HuH-7.5 (cell line): ENCODE data around the gene GRM1.
"Not testable (repeated sequence)": the region's sequence is repeated elsewhere in the genome, so short reads cannot be mapped to it uniquely, and the experiment has no call there.

ENCODE experiments used
- DNase-seq: peaks from one replicate; pipeline ENCODE4 v3.0.0; 2011; ENCODE audit warnings: low spot score

Gene GRM1

DNA sequence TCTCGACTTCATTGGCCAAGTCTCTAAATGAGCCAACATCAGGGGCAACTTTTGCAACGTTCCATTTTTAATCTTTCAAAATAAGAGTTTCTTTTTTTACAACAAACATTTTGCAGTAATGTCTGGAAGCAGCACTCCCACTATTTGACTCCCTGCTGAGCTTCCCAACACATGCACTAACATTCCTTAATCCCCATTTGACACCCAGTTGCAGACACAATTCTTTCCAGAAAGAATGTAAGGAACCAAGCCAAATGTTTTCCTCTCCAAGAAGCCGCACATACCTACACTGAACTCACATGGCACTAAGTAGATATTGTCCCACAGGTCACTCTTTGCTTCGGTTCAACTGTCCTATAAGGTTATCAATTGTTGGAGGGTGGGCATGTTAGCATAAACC is 165.6 kb downstream of the GRM1 start:
- DNase-seq, result no peak

DNA sequence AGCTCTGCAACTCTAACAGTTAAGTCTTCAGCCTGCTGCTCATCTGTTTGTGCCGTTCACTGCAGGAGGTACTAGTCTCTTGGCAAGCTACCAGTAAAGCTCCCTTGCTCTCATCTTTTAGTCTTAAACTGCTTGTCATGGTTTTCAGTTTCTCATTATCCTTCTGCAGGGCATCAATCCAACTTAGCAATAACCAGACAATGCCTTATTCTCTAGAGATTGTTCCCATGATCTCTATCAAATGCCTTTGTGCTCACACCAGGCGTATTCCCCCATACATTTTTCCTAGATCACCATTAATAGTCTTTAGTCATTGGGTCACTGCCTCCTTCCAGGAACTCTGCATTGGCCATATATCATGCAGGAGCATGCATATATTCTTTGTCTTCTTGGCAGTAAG is 171.3 kb downstream of the GRM1 start:
- DNase-seq, result no peak

DNA sequence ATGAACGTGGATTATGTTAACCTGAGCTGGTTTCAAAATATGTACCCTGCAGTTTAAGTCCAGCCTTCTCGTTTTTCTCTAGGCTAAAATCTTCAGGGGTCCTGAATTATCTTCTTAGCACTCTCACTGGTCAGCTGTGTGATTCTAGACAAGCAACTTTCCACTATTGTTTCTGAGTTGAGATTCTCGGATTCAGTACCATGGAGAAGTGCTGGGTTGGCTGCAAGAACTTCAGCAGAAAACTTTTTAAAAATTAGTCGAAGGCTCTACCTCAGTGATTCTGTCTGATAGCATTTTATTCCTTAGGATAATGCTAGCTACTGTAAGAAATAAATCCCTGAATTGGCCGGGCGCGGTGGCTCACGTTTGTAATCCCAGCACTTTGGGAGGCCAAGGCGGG is 173.7 kb downstream of the GRM1 start:
- DNase-seq, result no peak

DNA sequence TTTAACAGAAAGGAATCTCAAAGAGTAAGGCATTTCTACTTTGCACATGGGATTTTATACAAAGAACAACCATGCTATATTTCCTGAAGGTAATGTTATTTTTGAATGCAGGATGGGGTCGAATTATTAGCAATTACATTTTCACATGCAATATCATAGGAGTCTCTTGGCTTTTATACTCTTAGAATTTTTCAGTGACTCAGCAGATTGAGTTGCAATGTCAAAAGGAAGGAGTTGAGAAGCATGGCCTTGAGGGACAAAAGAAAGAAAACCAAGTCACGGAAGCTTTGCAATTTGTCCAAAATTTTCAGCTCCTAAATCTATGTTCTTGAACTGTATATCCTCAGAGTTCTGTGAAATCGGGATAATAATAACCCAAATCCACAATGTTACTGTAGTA is 181.1 kb downstream of the GRM1 start:
- no peak for DNase-seq

DNA sequence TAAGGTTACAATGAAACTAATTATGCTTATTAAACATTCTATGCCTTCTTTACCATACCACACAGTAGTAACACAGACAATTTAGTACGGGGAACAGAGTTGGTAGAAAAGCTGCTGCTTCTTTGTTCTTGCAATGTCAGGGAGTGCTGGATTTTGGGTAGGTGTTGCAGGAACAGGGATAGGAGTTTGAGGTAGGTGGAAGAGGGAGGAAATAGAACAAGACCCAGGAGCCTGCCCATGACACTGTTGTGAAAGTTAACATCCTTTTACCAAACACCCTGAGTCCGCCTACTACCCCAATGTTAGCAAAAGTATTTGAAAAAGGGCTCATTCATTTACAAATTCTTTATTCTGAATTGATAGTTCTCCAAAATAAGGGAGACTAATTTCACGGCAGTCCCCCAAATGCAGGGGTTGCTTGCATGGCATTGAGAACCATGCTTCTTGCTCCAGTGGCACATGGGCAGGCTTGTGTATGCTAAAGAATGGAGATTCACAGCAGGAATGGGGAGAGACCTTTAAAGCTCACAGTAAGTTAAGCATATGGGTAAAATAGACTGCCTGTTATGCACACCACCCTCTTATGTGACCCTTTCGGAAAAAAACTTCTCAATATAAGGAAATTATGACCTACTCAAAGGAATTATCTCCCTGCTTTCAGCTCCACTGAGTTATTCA is 181.7 kb downstream of the GRM1 start:
- DNase-seq, result no peak

DNA sequence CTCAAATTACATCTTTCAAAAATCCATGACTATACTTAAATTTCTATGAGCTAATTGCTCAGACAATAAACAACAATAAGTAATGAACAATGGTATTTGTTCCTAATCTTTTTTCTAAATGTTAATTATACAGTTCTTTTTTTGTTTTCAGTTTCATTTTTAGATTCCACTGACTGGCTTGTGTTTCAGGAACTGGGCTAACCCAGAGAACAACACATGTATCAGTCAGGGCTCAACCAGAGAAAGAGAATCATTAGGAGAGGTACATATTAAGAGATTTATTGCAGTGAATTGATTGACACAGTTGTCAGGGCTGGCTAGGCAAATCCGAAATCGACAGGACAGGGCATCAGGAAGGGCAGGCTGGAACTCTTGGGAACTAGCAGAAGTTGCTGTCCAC is 182.8 kb downstream of the GRM1 start:
- DNase-seq, result no peak

DNA sequence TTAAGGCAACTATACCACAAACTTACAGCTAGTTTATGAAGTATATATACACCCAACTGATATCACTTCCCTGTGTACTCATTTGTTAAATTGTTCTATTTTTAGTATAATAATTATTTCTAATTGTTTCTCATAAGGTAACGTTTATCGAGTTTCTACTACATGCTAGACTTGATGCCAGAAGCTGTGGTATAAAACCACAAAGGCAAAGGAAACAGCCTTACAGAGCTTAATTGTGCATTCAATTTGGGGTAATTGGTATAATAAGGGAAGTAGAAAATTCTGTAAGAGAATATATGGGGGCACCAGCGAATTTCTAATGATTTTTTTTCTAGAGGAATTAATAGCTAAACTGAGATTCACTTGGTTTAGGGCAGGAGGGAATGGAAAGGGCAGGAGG is 183.9 kb downstream of the GRM1 start:
- DNase-seq, result no peak

DNA sequence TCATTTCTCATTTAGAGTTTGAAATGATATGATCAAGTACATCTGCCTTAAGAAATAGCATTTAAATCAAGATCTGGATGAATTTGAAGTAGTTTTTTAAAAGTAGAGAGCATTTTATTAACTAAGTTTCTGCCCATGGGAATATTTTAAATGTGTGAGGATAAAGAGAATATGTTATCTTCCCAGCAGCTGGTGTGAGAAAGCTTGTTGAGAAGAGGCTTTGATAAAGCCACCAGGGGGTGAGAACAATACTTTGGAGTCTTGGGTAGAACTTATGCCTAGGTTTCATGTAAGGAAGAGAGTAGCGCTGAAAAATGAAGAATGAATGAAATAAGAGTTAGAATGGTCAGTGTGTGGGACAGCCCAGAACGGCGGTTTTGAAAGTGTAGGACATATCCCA is 190.2 kb downstream of the GRM1 start:
- DNase-seq, result no peak

DNA sequence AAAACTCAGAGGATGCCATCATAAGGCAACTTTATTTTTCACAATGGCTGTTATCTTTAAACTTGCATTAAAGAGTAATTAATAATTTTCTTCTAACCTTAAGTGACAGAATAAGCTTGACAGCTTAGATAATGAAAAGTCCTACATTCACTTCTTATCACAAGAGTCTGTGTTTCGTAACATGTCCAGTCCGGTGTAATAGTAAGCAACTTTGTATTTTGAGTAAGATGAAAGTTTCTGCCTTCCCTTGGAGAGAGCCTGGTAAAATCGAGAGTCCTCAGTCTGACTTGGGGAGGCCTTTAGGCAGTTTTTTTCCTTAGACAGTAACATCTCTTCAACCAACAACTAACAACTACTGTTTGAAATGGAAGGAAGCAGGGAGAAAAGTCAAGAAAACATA is 195.6 kb downstream of the GRM1 start:
- no peak for DNase-seq

DNA sequence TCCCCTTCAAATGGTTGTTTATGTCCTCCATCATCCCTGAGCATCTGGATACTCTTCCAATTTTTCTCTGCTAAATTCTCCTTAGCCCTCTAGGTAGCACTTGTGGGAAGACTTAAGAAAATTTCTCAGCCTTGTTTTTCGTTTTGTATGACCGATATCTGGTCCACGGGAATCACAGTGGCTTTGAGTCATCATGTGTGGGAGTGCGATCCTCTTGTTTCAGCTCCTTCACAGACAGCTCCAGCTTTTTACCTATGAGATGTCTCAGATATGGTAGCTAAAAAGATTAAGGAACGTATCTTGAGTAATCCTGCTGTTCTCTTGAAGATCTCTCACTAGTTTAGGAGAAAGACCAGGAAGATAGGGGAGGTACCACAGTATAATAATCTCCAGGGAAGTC is 196.1 kb downstream of the GRM1 start:
- no peak for DNase-seq

DNA sequence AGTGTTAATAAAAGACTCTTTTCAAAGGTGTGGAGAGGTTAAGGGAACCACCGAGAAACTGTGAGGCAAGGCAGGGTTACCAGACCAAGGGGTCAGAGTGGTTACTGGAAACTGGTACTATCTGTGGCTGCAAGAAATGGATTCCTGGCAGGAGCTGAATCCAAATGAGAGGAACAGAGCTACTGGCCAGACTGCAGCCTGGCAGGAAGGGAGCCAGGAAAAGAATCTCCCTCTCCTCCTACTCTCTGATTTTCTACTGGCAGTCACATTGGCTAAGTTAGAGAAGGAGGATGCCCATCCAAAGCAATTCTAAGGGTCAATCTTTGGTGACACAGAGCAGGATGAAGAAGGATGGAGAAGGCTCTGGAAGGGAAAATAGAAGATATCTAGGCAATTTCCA is 211.5 kb downstream of the GRM1 start:
- DNase-seq, result no peak

DNA sequence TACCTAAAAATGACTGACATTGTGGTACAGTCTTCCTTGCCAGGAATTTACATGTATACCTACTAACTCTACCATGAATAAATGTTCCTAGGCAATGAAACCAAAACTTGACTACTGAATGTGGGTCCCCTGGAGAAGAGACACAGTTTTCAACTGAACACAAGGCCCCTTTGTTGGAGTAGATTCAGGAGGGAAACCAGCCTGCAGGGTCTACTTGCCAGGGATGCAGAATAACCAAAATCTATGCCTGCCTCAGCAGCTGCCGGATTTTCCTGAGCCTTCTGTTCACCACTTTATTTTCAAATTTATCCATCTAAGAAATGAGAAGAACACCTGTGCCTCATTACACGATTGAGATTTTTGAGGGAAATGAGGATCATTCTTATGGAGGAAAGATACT is 211.9 kb downstream of the GRM1 start:
- no peak for DNase-seq

DNA sequence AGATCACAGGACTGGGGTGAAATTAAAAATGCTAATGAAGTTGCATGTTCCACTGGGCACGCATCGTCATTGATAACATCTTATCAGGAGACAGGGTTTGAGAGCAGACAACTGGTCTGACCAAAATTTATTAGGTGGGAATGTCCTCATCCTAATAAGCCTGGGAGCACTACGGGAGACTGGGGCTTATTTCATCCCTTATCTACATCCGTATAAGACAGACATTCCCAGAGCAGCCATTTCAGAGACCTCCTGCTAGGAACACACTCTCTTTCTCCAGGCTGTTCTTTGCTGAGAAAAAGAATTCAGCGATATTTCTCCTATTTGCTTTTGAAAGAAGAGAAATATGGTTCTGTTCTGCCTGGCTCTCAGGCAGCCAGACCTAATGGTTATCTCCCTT is 214.8 kb downstream of the GRM1 start:
- DNase-seq, result not testable (repeated sequence)

DNA sequence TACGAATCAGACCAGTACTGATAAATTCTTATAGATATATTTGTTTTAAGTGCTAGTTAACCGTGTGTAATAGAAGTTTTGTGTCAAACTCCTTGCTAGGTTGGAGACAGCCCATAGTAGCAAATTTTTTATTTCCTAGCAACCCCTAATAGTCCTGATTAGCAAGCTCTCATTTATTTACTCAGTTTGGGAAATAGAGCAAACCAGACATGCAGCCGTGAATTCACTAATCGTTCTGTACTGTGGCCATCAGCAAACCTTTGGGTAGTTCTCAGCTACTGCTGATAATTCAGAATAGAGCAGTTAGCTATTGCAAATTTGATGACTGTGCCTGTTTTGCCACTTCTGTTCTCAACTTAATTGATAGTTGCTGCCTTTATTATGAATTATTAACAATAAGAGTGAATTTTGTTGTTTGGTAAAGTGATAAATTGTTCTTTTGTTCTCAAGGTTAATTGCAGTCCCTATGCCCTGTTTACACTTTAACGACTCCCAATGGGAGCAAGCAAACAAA is 215.8 kb downstream of the GRM1 start:
- DNase-seq, result no peak

DNA sequence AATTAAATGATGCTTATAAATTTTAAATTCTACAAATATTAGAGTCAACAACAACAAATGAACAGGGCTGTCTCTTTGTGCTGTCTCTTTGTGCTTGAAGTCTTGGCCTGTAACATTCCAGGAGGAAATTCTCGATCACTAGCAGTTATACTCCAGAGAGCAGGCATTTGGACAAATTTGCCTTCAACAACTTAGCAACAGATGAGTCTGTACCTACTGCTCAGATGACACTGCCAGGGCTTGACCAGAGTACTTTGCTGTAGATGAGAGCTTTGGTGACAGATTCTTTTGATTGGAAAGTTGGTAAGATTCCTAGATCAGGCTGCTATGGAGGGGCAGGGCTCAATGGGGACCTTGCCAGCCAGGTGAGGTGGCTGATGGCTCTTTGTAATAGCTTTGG is 217.2 kb downstream of the GRM1 start:
- DNase-seq, result no peak

DNA sequence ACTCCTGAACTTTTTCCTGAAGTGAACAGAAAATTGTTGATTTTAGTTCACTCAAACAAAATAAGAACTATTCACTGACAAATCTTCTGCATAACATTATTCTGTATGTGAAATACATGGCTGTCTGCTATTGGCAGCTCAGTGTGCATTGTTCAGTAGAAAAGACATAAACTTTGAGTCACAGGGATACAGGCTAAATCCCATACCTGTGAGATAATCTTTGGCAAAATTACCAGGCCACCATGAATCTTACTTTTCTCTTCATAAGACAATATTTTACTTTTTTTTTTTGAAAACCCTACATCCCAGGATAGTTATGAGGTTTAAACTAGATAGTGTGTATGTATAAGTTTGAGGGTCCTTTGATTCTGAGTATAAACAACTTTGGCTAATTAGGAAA is 224.8 kb downstream of the GRM1 start:
- DNase-seq, result no peak

DNA sequence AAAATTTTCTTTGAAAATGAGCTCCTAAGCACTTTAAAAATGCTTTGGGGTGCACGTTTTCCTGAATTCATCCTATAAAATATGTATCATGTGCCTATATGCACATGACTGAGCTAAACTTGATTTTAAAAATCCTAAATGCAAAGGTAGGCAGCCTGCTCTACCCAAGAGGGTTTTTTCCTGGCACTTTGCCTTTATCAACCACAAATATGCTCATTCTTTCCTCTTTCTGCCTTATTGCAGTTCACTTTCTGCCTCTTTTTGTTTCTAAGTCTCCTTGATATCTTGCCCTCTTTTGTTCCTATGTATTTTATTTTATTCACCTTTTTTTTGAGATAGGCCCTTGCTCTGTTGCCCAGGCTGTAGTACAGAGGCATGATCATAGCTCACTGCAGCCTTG is 229.3 kb downstream of the GRM1 start:
- no peak for DNase-seq

DNA sequence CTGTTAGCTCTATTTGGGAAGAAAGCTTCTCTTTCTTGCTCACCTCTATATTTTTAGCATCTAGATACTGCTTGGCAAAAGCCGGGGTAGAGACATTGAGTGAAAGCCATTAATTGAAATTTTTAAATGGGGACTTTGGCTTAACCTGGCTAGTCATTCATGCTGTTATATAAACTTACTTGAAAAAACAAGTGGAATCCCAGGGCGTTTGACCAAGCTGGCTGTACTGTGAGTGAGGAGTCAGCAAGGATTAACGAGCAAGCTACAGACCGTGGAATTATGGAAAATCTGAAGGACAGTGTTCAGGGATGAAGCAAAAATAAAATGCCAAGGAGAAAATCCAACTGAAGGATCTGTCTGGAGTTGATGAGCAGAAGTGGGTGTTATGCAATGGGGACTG is 232.0 kb downstream of the GRM1 start:
- DNase-seq, result no peak

DNA sequence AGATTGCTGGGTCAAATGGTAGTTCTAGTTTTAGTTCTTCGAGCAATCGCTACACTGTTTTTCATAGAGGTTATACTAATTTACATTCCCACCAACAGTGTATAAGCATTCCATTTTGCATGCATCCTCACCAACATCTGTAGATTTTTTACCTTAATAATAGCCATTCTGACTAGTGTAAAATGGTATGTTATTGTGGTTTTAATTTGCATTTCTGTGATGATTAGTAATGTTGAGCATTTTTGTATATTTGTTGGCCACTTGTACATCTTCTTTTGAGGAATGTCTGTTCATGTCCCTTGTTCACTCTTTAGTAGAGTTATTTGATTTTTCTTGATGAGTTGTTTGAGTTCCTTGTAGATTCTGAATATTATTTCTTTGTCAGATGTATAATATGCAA is 236.2 kb downstream of the GRM1 start:
- DNase-seq, result no peak

DNA sequence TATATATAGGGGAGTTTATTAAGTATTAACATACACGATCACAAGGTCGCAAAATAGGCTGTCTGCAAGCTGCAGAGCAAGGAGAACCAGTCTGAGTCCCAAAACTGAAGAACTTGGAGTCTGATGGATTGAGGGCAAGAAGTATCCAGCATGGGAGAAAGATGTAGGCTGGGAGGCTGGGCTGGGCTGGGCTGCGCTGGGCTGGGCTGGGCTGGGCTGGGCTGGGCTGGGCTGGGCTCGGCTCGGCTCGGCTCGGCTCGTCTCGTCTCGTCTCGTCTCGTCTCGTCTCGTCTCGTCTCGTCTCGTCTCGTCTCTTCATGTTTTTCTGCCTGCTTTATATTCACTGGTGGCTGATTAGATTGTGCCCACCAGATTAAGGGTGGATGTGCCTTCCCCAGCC is 238.6 kb downstream of the GRM1 start:
- DNase-seq, result no peak

DNA sequence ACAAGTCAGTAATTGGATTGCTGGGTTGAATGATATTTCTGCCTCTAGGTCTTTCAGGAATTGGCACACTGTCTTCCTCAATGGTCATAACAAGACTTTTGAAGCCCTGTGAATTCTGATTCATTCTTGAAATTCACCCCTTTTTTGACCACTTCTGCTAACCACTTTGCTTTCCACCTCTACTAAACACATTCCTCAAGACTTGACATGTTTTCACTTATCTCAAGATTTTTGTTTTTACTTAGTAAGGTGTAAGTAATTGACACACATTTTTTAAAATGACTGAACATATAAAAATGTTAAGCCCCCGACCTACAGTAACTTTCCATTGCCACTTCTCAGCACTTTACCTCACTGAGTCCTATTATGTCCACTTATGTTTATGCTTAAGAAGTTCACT is 239.1 kb downstream of the GRM1 start:
- no peak for DNase-seq

DNA sequence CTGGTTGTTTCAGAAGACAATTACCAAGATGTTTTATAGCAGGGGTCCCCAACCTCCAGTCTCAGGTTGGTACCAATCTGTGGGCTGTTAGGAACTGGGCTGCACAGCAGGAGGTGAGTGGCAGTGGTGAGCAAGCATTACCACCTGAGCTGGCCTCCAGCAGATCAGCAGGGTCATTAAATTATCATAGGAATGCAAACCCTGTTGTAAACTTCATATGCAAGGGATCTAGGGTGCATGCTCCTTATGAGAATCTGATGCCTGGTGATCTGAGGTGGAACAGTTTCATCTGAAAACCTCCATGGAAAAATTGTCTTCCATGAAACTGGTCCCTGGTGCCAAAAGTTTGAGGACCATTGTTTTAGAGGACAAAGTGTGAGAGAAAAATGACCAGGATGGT is 240.6 kb downstream of the GRM1 start:
- DNase-seq, result no peak

DNA sequence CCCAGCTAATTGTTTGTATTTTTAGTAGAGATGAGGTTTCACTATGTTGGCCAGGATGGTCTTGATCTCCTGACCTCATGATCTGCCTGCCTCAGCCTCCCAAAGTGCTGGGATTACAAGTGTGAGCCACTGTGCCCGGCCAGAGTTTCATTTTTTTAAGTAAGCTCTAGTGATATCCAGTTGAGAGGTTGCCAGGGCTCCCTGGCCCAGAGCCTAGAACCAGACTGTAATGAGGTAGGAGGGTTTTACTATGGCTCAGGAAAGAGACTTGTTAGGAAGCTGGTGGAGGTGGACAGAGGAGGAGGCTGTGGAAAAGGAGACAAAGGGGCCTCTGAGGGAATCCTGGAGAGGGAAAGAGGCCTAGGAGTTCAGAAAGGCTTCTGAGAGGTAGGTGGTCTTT is 242.3 kb downstream of the GRM1 start:
- not testable (repeated sequence) for DNase-seq

DNA sequence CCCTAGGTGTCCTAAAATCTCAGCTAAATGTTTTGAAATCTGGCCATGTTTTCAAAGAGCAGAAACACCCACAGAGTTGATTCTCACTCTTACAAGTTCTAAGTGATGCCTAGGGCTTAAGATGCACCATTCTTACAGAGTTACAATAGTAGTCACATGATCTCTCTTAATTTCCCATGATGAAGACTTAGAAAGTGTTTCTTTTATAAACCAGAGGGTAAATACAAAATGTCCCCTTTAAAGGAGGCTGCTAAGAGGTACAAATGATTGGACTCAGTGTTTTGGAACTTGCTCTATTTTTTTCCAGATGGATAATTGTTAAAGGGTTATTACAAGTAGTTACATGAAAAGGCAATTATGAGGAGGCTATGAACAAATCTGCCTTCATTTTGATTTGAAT is 244.6 kb downstream of the GRM1 start:
- no peak for DNase-seq

DNA sequence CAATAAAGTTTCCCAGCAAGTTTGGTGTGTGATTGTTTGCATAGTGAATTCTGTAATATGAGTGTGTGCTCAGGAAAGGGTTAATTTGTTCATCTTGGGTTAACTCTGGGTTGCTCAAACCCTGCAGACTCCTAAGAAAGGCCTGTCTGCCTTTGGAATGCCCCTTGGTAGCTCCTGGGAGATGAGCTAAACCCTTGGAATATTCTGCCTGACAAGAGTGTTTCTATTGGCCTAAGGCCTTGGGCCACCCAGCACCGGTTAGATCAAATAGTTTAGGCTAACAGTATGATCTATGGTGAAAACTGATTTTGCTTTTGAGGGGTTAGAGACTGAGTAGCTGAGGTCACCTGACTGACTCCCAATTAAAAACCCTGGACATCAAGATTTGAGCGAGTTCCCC is 248.3 kb downstream of the GRM1 start:
- DNase-seq, result no peak
